GM19397 (cell line): ENCODE results near the gene ZNF615.
"Not testable (repeated sequence)": the region's sequence is repeated elsewhere in the genome, so short reads cannot be mapped to it uniquely, and the experiment has no call there.

Experiments
- ATAC-seq: cut with Tn5 transposase; IDR thresholded peaks from one replicate; pipeline ENCODE4 v1.9.1; 2021; ENCODE audit warnings: mild to moderate bottlenecking, moderate library complexity; ENCODE audit not compliant: unreplicated experiment

Gene ZNF615

GRCh38 chr19:52007806-52008557, at the start of gene ZNF615:
Gene ZNF615, minus strand, starts transcription at chr19:52008211. Its CDS starts 4,500 bp downstream, at chr19:52003711.
- peak; percentile 90 for ATAC-seq

GRCh38 chr19:52056480-52056879, 48.5 kb upstream of the ZNF615 start:
- ATAC-seq: not testable (repeated sequence)

- not testable (repeated sequence) for ATAC-seq
These were observed 43.7 kb upstream of the ZNF615 start for GRCh38 chr19:52051736-52052135.

GRCh38 chr19:52048555-52049501, 40.8 kb upstream of the ZNF615 start, which contains the start of gene ZNF432:
Gene ZNF432, minus strand, starts transcription at chr19:52048838. Its CDS starts 1,970 bp downstream, at chr19:52046868.
- peak; percentile 92 for ATAC-seq

GRCh38 chr19:52039169-52039568, 31.2 kb upstream of the ZNF615 start:
- no peak for ATAC-seq

GRCh38 chr19:52034051-52034728, 26.2 kb upstream of the ZNF615 start:
- ATAC-seq: no peak

GRCh38 chr19:52028780-52029123, 20.7 kb upstream of the ZNF615 start:
- ATAC-seq: no peak

GRCh38 chr19:52028027-52028779, 20.2 kb upstream of the ZNF615 start, which contains the start of gene ZNF614:
Gene ZNF614, minus strand, starts transcription at chr19:52028379. Its CDS starts 2,634 bp downstream, at chr19:52025745.
- peak; percentile 90 for ATAC-seq

GRCh38 chr19:52026255-52026990, 18.4 kb upstream of the ZNF615 start:
- not testable (repeated sequence) for ATAC-seq

- ATAC-seq: not testable (repeated sequence)
These were observed 16.5 kb upstream of the ZNF615 start for GRCh38 chr19:52024478-52024877.

- ATAC-seq: no peak
These were observed 14.2 kb upstream of the ZNF615 start for GRCh38 chr19:52022193-52022592.

- no peak for ATAC-seq
These were observed 12.5 kb upstream of the ZNF615 start for GRCh38 chr19:52020506-52020905.

GRCh38 chr19:52010674-52011073, 2.7 kb upstream of the ZNF615 start:
- no peak for ATAC-seq

- ATAC-seq: no peak
These were observed 583 bp downstream of the ZNF615 start for GRCh38 chr19:52007451-52007805.

- ATAC-seq: no peak
These were observed 13.9 kb downstream of the ZNF615 start for GRCh38 chr19:51994048-51994644.

GRCh38 chr19:51993422-51993821, 14.6 kb downstream of the ZNF615 start:
- ATAC-seq: no peak

- peak; percentile 93 for ATAC-seq
These were observed 21.4 kb downstream of the ZNF615 start, which contains the start of gene ZNF350 for GRCh38 chr19:51986309-51987291. Gene ZNF350, minus strand, starts transcription at chr19:51986840. Its CDS starts 12,480 bp downstream, at chr19:51974360.

- ATAC-seq: no peak
These were observed 24.6 kb downstream of the ZNF615 start for GRCh38 chr19:51983361-51983760.
